IMR-90 (cell line): ENCODE measurements around the gene FCN1. TPM values are rescaled to one million over a fixed set of nuclear protein-coding genes. Genes with fewer than 3 reads are reported as not detected.

Experiments
- ATAC-seq: fragments of 200-7000 bp; cut with Tn5 transposase; 2 replicates; pipeline ENCODE4 v1.9.1; 2020; ENCODE audit warnings: low read depth, mild to moderate bottlenecking, moderate library complexity
- BruUV-seq: library from RNA; stranded (reverse); fragments of 400-500 nt; replicated peaks from 2 replicates; lab custom pipeline; 2021; lab: Mats Ljungman, UMichigan
- CTCF ChIA-PET: fragments of 300-600 bp; formaldehyde crosslinking; extraction: SDS; loops from one replicate; lab custom pipeline; 2021; ENCODE audit warnings: antibody characterized with exemption; lab: Yijun Ruan, JAX
- POLR2A ChIA-PET: fragments of 300-600 bp; sonication (Branson Sonifier 250); formaldehyde crosslinking; loops from one replicate; lab custom pipeline; 2022; ENCODE audit warnings: antibody characterized with exemption; ENCODE audit not compliant: unreplicated experiment; lab: Charles Lee
- DNase-seq: peaks from one replicate; pipeline ENCODE4 v3.0.0; 2013
- H2AFZ ChIP-seq: replicated peaks from 2 replicates; pipeline ENCODE3; 2013; ENCODE audit warnings: low read length, mild to moderate bottlenecking; ENCODE audit not compliant: poor library complexity
- H2AK5ac ChIP-seq: 2 replicates; pipeline ENCODE4 v1.6.1; 2013; ENCODE audit warnings: low read depth, low read length, inconsistent platforms
- H2AK9ac ChIP-seq: replicated peaks from 2 replicates; pipeline ENCODE3; 2013; ENCODE audit warnings: mild to moderate bottlenecking, low read depth, low read length, moderate library complexity; ENCODE audit not compliant: poor library complexity
- H2BK120ac ChIP-seq: 2 replicates; pipeline ENCODE4 v1.6.1; 2013; ENCODE audit warnings: low read depth, low read length, inconsistent platforms
- H2BK15ac ChIP-seq: 3 replicates; pipeline ENCODE4 v1.6.1; 2013; ENCODE audit warnings: low read depth, low read length, inconsistent platforms
- H2BK20ac ChIP-seq: 2 replicates; pipeline ENCODE4 v1.6.1; 2013; ENCODE audit warnings: low read depth, mild to moderate bottlenecking, inconsistent platforms, low read length, moderate library complexity
- H2BK5ac ChIP-seq: 2 replicates; pipeline ENCODE4 v1.6.1; 2013; ENCODE audit warnings: mild to moderate bottlenecking, low read depth, low read length, inconsistent platforms; ENCODE audit not compliant: poor library complexity, severe bottlenecking
- H3K14ac ChIP-seq: replicated peaks from 2 replicates; pipeline ENCODE4 v1.6.1; 2013; ENCODE audit warnings: low read depth, low read length, inconsistent platforms
- H3K18ac ChIP-seq: 2 replicates; pipeline ENCODE4 v1.6.1; 2013; ENCODE audit warnings: low read depth, low read length, control low read depth
- H3K23ac ChIP-seq: 2 replicates; pipeline ENCODE4 v1.6.1; 2013; ENCODE audit warnings: low read depth, low read length, inconsistent platforms
- H3K27ac ChIP-seq: 2 replicates; pipeline ENCODE4 v1.5.1; 2013; ENCODE audit warnings: mild to moderate bottlenecking, control low read depth, low read length; ENCODE audit not compliant: insufficient read depth
- H3K27me3 ChIP-seq: 2 replicates; pipeline ENCODE4 v1.6.1; 2013; ENCODE audit warnings: low read length; ENCODE audit not compliant: control insufficient read depth, insufficient read depth
- H3K36me3 ChIP-seq: 2 replicates; pipeline ENCODE4 v1.6.1; 2013; ENCODE audit warnings: low read length, mixed read lengths; ENCODE audit not compliant: control insufficient read depth, insufficient read depth
- H3K4ac ChIP-seq: 2 replicates; pipeline ENCODE4 v1.6.1; 2013; ENCODE audit warnings: low read depth, low read length, inconsistent platforms
- H3K4me1 ChIP-seq: 2 replicates; pipeline ENCODE4 v1.6.1; 2013; ENCODE audit warnings: low read length, mixed read lengths; ENCODE audit not compliant: control insufficient read depth, insufficient read depth
- H3K4me2 ChIP-seq: 2 replicates; pipeline ENCODE4 v1.6.1; 2013; ENCODE audit warnings: low read depth, mild to moderate bottlenecking, control low read depth, low read length, moderate library complexity
- H3K4me3 ChIP-seq: 2 replicates; pipeline ENCODE4 v1.5.1; 2013; ENCODE audit warnings: low read depth, mild to moderate bottlenecking, control low read depth, low read length, moderate library complexity; ENCODE audit not compliant: insufficient read depth
- H3K56ac ChIP-seq: 2 replicates; pipeline ENCODE4 v1.6.1; 2013; ENCODE audit warnings: low read length, inconsistent platforms; ENCODE audit not compliant: insufficient read depth; ENCODE audit errors: extremely low read depth
- H3K79me1 ChIP-seq, 2 experiments: 2 replicates each; pipeline ENCODE4 v1.6.1; 2013; ENCODE audit warnings: low read length in 2 of 2, inconsistent platforms in 1 of 2, low read depth in 1 of 2
- H3K9ac ChIP-seq: 2 replicates; pipeline ENCODE4 v1.6.1; 2013; ENCODE audit warnings: low read depth, low read length, control low read depth
- H3K9me1 ChIP-seq: 2 replicates; pipeline ENCODE4 v1.6.1; 2013; ENCODE audit warnings: low read length, inconsistent platforms; ENCODE audit not compliant: insufficient read depth
- H3K9me3 ChIP-seq: 2 replicates; pipeline ENCODE4 v1.6.1; 2013; ENCODE audit warnings: low read length; ENCODE audit not compliant: control insufficient read depth, insufficient read depth
- H4K20me1 ChIP-seq: 2 replicates; pipeline ENCODE4 v1.6.1; 2013; ENCODE audit warnings: low read length, inconsistent platforms; ENCODE audit not compliant: insufficient read depth
- H4K5ac ChIP-seq: 2 replicates; pipeline ENCODE4 v1.6.1; 2013; ENCODE audit warnings: mild to moderate bottlenecking, low read depth, low read length, control low read depth
- H4K8ac ChIP-seq, 2 experiments: 2 replicates each; pipeline ENCODE4 v1.6.1; 2013; ENCODE audit warnings: low read depth in 2 of 2, low read length in 2 of 2, control low read depth in 1 of 2, inconsistent platforms in 1 of 2
- H4K91ac ChIP-seq: 2 replicates; pipeline ENCODE4 v1.6.1; 2013; ENCODE audit warnings: low read depth, low read length, inconsistent platforms; ENCODE audit not compliant: insufficient read depth
- BHLHE40 ChIP-seq: fragments of 150-350 bp; IDR thresholded peaks from 2 replicates; pipeline ENCODE4 v1.6.1; 2016; ENCODE audit warnings: mild to moderate bottlenecking, low read depth, low read length
- CEBPB ChIP-seq: IDR thresholded peaks from 2 replicates; pipeline ENCODE4 v1.6.1; 2012; ENCODE audit warnings: low read depth, low read length, improper control_type of control experiment
- CHD1 ChIP-seq: IDR thresholded peaks from 2 replicates; pipeline ENCODE4 v1.6.1; 2012; ENCODE audit warnings: low read depth, low read length, improper control_type of control experiment
- CTCF ChIP-seq: conservative IDR thresholded peaks from 2 replicates; pipeline ENCODE4 v1.5.1; 2012; ENCODE audit warnings: mild to moderate bottlenecking, low read depth, low read length, improper control_type of control experiment
- FOS ChIP-seq: fragments of 150-350 bp; IDR thresholded peaks from 2 replicates; pipeline ENCODE4 v1.6.1; 2016; ENCODE audit warnings: low read depth, low read length
- MAFK ChIP-seq: IDR thresholded peaks from 2 replicates; pipeline ENCODE4 v1.6.1; 2012; ENCODE audit warnings: low read depth, low read length, improper control_type of control experiment
- MAZ ChIP-seq: IDR thresholded peaks from 2 replicates; pipeline ENCODE4 v1.6.1; 2012; ENCODE audit warnings: low read depth, mild to moderate bottlenecking, low read length, improper control_type of control experiment, moderate library complexity, borderline replicate concordance
- MXI1 ChIP-seq: IDR thresholded peaks from 2 replicates; pipeline ENCODE4 v1.6.1; 2012; ENCODE audit warnings: low read depth, mild to moderate bottlenecking, low read length, moderate library complexity, borderline replicate concordance
- NFE2L2 ChIP-seq: fragments of 150-350 bp; IDR thresholded peaks from 2 replicates; pipeline ENCODE4 v1.6.1; 2016; ENCODE audit warnings: low read depth, mild to moderate bottlenecking, low read length
- POLR2A ChIP-seq: IDR thresholded peaks from 2 replicates; pipeline ENCODE4 v1.6.1; 2012; ENCODE audit warnings: mild to moderate bottlenecking, low read depth, low read length
- RAD21 ChIP-seq: IDR thresholded peaks from 2 replicates; pipeline ENCODE4 v1.6.1; 2012; ENCODE audit warnings: low read length, improper control_type of control experiment
- RCOR1 ChIP-seq: IDR thresholded peaks from 2 replicates; pipeline ENCODE4 v1.6.1; 2012; ENCODE audit warnings: mild to moderate bottlenecking, low read length, improper control_type of control experiment; ENCODE audit not compliant: insufficient replicate concordance
- RFX5 ChIP-seq: IDR thresholded peaks from 2 replicates; pipeline ENCODE4 v1.8.0; 2012; ENCODE audit warnings: low read depth, mild to moderate bottlenecking, low read length, moderate library complexity
- SMC3 ChIP-seq: fragments of 150-350 bp; IDR thresholded peaks from 2 replicates; pipeline ENCODE4 v1.6.1; 2016; ENCODE audit warnings: low read depth, mild to moderate bottlenecking, antibody characterized with exemption, low read length, moderate library complexity
- USF2 ChIP-seq: fragments of 150-350 bp; IDR thresholded peaks from 2 replicates; pipeline ENCODE4 v1.6.1; 2017; ENCODE audit warnings: mild to moderate bottlenecking, antibody characterized with exemption, low read length, low read depth
- WGBS, 2 experiments: methylation state at CpG; one replicate each; pipeline versions ENCODE4 v1.1.5 to v1.1.7; 2013; ENCODE audit warnings: missing lambda C conversion rate in 2 of 2; ENCODE audit not compliant: insufficient read length in 1 of 2; ENCODE audit errors: extremely low coverage in 2 of 2; 5-methylcytosine and 5-hydroxymethylcytosine counted together
- dilution Hi-C: fragments of 300-500 bp; cut with HindIII; formaldehyde crosslinking; loops from one replicate; pipeline ENCODE4 v1.14.3; 2018; ENCODE audit warnings: low sequenced_read_pairs; ENCODE audit not compliant: unreplicated experiment
- in situ Hi-C: fragments of 300-500 bp; cut with MboI; formaldehyde crosslinking; loops from 3 replicates; pipeline ENCODE4 v1.14.3; 2019; ENCODE audit warnings: low sequenced_read_pairs, inconsistent platforms, mixed read lengths
- intact Hi-C: fragments of 100-400 bp; cut with micrococcal nuclease; formaldehyde crosslinking; loops from 2 replicates; pipeline ENCODE4 v1.10.0; 2022
- polyA plus RNA-seq, 3 experiments: library from polyadenylated mRNA; depleted of rRNA; stranded (reverse); fragments of >200 nt; gene quantifications; 2 replicates each; pipeline ENCODE4 v1.2.3, GENCODE V29; 2012; ENCODE audit warnings: low replicate concordance in 1 of 3
- total RNA-seq: library from RNA; depleted of rRNA; stranded (reverse); fragments of >200 nt; gene quantifications from 2 replicates; pipeline ENCODE4 v1.2.3, GENCODE V29; 2012
- TF ChIP-seq, protein P1 (sequence below): fragments of 150-350 bp; IDR thresholded peaks from 2 replicates; pipeline ENCODE4 v1.6.1; 2016; ENCODE audit warnings: low read depth, mild to moderate bottlenecking, low read length, moderate library complexity, borderline replicate concordance

FCN1 gene
- total and polyA plus RNA-seq, 2 of the 4 experiments (the other 2 are of a cell fraction): not detected

DNA sequence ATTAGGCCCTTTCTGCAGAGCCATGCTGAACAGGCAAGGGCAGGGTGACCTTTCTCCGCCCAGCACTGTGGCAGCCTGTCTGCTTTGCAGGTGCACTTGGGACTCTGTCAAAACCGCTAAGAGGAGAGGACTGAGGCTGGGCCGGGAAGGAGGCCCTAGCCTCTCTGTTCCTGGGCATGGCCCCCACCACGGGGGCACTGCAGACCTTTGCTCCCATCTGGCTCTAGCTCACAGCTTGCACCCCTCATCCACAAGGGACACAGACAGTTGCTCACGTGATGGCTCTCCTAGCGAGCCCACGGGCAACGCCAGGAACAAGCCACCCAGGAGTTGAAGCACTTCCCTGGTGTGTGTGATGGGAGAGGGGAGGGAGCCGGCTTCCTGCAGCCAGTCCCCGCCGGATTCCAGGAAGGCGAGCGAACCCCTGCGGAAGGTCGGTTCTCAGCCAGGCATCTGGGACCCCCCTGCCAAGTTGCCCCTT, 43.0 kb upstream of the FCN1 start:
- no peaks in the 10 kb centered on the region for H3K9me1 ChIP-seq
- TF ChIP-seq MAZ: no peak
- no peak for TF ChIP-seq USF2
- TF ChIP-seq POLR2A: no peak
- no peak for TF ChIP-seq MXI1
- no peak for TF ChIP-seq RFX5
- TF ChIP-seq RAD21: no peak
- TF ChIP-seq MAFK: no peak
- TF ChIP-seq CTCF: no peak
- TF ChIP-seq CHD1: no peak
- TF ChIP-seq RCOR1: no peak
- TF ChIP-seq BHLHE40: no peak
- TF ChIP-seq SMC3: no peak
- TF ChIP-seq FOS: no peak
- TF ChIP-seq, protein P1, sequence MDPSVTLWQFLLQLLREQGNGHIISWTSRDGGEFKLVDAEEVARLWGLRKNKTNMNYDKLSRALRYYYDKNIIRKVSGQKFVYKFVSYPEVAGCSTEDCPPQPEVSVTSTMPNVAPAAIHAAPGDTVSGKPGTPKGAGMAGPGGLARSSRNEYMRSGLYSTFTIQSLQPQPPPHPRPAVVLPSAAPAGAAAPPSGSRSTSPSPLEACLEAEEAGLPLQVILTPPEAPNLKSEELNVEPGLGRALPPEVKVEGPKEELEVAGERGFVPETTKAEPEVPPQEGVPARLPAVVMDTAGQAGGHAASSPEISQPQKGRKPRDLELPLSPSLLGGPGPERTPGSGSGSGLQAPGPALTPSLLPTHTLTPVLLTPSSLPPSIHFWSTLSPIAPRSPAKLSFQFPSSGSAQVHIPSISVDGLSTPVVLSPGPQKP: no peak
- TF ChIP-seq CEBPB: no peak
- TF ChIP-seq NFE2L2: no peak
- H2BK20ac ChIP-seq: no peak overlapping the region
- no peak overlapping the region for H3K14ac ChIP-seq
- DNase-seq: no peak
- H3K56ac ChIP-seq: no peak overlapping the region
- dilution Hi-C loops: no loop called here
- H3K27ac ChIP-seq: no peak overlapping the region
- H2BK120ac ChIP-seq: no peak overlapping the region
- H3K4me1 ChIP-seq: no peaks in the 10 kb centered on the region
- ChIA-PET CTCF (no interaction called here), POLR2A (no interaction called here)
- H3K4me3 ChIP-seq: no peak overlapping the region
- 83% methylated on average over 1 of the region's 15 CpGs; no CpG with 5 or more reads in 1 of the 2 experiments for WGBS, 2 experiments
- H2AK9ac ChIP-seq: no peak overlapping the region
- in situ Hi-C loops: no loop called here
- H3K18ac ChIP-seq: no peak overlapping the region
- H3K23ac ChIP-seq: no peak overlapping the region
- no peak overlapping the region for H4K91ac ChIP-seq
- H3K79me1 ChIP-seq: no peaks in the 10 kb centered on the region
- no peak overlapping the region for H3K4ac ChIP-seq
- H2AFZ ChIP-seq: no peak overlapping the region
- H3K9me3 ChIP-seq: no peaks in the 10 kb centered on the region
- H2AK5ac ChIP-seq: no peak overlapping the region
- peaks cover 4% of the 10 kb centered on the region; the same call in 1 of the 2 replicates for H3K27me3 ChIP-seq
- no peak overlapping the region for H3K9ac ChIP-seq
- H4K8ac ChIP-seq: no peak overlapping the region
- BruUV-seq: no TSS peak
- no peaks in the 10 kb centered on the region for H3K36me3 ChIP-seq
- no peak for ATAC-seq
- H4K20me1 ChIP-seq: no peaks in the 10 kb centered on the region
- no peak overlapping the region for H3K4me2 ChIP-seq
- no peak overlapping the region for H2BK5ac ChIP-seq
- intact Hi-C loops: no loop called here
- H4K5ac ChIP-seq: no peak overlapping the region
- no peak overlapping the region for H2BK15ac ChIP-seq
